Ovary (tissue), 3 donors: Measurements from ENCODE around the gene C10orf88.

Source experiments
- CTCF ChIP-seq, 3 donors: fragments of 450-650 bp in 2 of 3; fragments of 200-600 bp in 1 of 3; IDR thresholded peaks; one replicate each; pipeline versions ENCODE4 v1.5.1 to v1.8.0; 2016 to 2022; ENCODE audit warnings: antibody characterized with exemption in 3 of 3, mild to moderate bottlenecking in 1 of 3
- POLR2A ChIP-seq: fragments of 450-650 bp; IDR thresholded peaks from one replicate; pipeline ENCODE4 v1.6.1; 2017; ENCODE audit warnings: antibody characterized with exemption, mild to moderate bottlenecking, moderate library complexity
- donor health status: DM: no; HTN: no; CAD: no.

DNA sequence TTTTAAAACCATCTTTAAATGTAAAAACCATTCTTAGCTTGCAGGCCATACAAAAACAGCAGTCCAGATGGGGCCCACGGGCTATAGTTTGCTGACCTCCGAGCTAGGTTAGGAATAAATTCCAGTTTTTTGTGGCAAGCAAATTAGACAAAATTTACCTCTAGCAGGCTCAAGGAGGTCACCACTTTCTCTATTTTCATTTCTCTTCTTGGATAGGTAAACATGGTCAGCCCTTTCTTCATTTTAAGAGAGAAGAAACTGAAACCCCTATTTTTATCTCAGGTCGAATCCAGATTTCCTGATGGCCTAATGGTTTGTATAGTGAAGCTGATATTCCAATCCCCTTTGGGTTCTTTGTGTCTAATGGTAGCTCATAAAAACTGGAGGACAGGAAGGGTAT, 43.8 kb upstream of the C10orf88 start:
- no peak for TF ChIP-seq CTCF (IDR thresholded peaks at IDR 0.05)
- no peak for TF ChIP-seq POLR2A
